CD4-positive, alpha-beta T cell (primary cell): Measurements from ENCODE around the gene TMEM120A. TPM values are rescaled to one million over a fixed set of nuclear protein-coding genes. Genes with fewer than 3 reads are reported as not detected.
A peak's percentile ranks its signal among the peaks of the same experiment; 100 is the strongest.

ENCODE experiments used
- ATAC-seq: fragments of 200-7000 bp; cut with Tn5 transposase; one replicate; pipeline ENCODE4 v1.10.0; 2022; ENCODE audit warnings: mild to moderate bottlenecking; ENCODE audit not compliant: poor library complexity
- CTCF ChIA-PET: fragments of 350-600 bp; sonication (Branson Sonifier 250); formaldehyde crosslinking; loops from one replicate; lab custom pipeline; 2021; ENCODE audit warnings: antibody characterized with exemption, inconsistent platforms; lab: Charles Lee
- POLR2A ChIA-PET: fragments of 350-600 bp; sonication (Branson Sonifier 250); formaldehyde crosslinking; loops from one replicate; lab custom pipeline; 2021; ENCODE audit warnings: antibody characterized with exemption, inconsistent platforms; lab: Charles Lee
- DNase-seq, 14 experiments: peaks; one replicate each; pipeline ENCODE4 v3.0.0-alpha.2; 2013 to 2020; ENCODE audit warnings: mixed read lengths in 2 of 14
- H3K27ac ChIP-seq, 2 donors: one replicate each; pipeline versions ENCODE4 v1.5.1 to v1.7.0; 2013; ENCODE audit warnings: low read length in 2 of 2, low read depth in 1 of 2, mild to moderate bottlenecking in 1 of 2
- H3K27me3 ChIP-seq, 2 experiments: 1 replicate in 1 of 2; 2 replicates in 1 of 2; pipeline versions ENCODE4 v1.6.1 to v1.7.0; 2013; ENCODE audit warnings: low read length in 2 of 2, control low read depth in 1 of 2, mild to moderate bottlenecking in 1 of 2, moderate library complexity in 1 of 2; ENCODE audit not compliant: insufficient read depth in 2 of 2, control insufficient read depth in 1 of 2
- H3K36me3 ChIP-seq: one replicate; pipeline ENCODE4 v1.6.1; 2013; ENCODE audit warnings: low read length, control low read depth; ENCODE audit not compliant: insufficient read depth
- H3K4me1 ChIP-seq: one replicate; pipeline ENCODE4 v1.6.1; 2013; ENCODE audit warnings: low read length, control low read depth; ENCODE audit not compliant: insufficient read depth
- H3K4me3 ChIP-seq: one replicate; pipeline ENCODE4 v1.5.1; 2013; ENCODE audit warnings: mild to moderate bottlenecking, low read length, moderate library complexity
- H3K9me3 ChIP-seq, 2 experiments: 1 replicate in 1 of 2; 2 replicates in 1 of 2; pipeline versions ENCODE4 v1.6.1 to v1.7.0; 2013; ENCODE audit warnings: low read length in 2 of 2, mild to moderate bottlenecking in 2 of 2, control low read depth in 1 of 2, moderate library complexity in 1 of 2; ENCODE audit not compliant: control insufficient read depth in 1 of 2, insufficient read depth in 1 of 2
- H3K27ac Mint-ChIP-seq: one replicate; pipeline ENCODE4 v1.8.0; 2020; ENCODE audit warnings: mixed read lengths
- H3K27me3 Mint-ChIP-seq: one replicate; pipeline ENCODE4 v1.8.0; 2021; ENCODE audit warnings: mixed read lengths
- H3K36me3 Mint-ChIP-seq: one replicate; pipeline ENCODE4 v1.8.0; 2021; ENCODE audit warnings: low read depth, mixed read lengths
- H3K4me1 Mint-ChIP-seq: one replicate; pipeline ENCODE4 v1.8.0; 2021; ENCODE audit warnings: low read depth, mixed read lengths
- H3K4me3 Mint-ChIP-seq: one replicate; pipeline ENCODE4 v1.8.0; 2020; ENCODE audit warnings: mild to moderate bottlenecking, mixed read lengths
- H3K9me3 Mint-ChIP-seq: one replicate; pipeline ENCODE4 v1.8.0; 2020; ENCODE audit warnings: mixed read lengths
- intact Hi-C, 2 experiments: fragments of 100-400 bp; cut with DNase I in 1 of 2; cut with micrococcal nuclease in 1 of 2; formaldehyde crosslinking; loops; one replicate each; pipeline versions ENCODE4 v1.15.1 to v1.9.0; 2023 to 2025; cut with DNase I, micrococcal nuclease
- total RNA-seq, 174 experiments: library from RNA in 2 of 174; stranded (reverse) in 2 of 174; gene quantifications; one replicate each; pipeline ENCODE4 v1.2.3 and lab custom pipeline; 2021 to 2026
- TF ChIP-seq, protein P1 (sequence below): fragments of 200-600 bp; IDR thresholded peaks from one replicate; pipeline ENCODE4 v1.8.0; 2022; ENCODE audit warnings: antibody characterized with exemption, mild to moderate bottlenecking

Gene TMEM120A
- total RNA-seq, 2 experiments from 2014 or later, result 10.0 to 10.8 TPM

DNA sequence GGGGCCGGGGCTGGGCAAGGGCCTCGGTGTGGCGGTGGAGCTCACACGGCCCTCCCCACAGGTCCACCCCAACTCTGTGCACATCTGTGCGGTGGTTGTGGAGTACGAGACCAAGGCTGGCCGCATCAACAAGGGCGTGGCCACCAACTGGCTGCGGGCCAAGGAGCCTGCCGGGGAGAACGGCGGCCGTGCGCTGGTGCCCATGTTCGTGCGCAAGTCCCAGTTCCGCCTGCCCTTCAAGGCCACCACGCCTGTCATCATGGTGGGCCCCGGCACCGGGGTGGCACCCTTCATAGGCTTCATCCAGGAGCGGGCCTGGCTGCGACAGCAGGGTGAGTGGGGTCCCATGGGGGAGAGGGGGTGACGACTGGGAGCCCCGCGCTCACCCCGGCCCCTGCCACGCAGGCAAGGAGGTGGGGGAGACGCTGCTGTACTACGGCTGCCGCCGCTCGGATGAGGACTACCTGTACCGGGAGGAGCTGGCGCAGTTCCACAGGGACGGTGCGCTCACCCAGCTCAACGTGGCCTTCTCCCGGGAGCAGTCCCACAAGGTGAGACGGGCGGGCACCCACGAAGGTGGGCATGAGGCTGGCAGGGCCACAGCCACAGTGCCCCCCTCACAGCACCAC lies 8.8 kb downstream of the TMEM120A start:
- H3K27me3 Mint-ChIP-seq, result no peaks in the 10 kb centered on the region
- ChIA-PET POLR2A (no interaction called here), CTCF (no interaction called here)
- TF ChIP-seq, protein P1, sequence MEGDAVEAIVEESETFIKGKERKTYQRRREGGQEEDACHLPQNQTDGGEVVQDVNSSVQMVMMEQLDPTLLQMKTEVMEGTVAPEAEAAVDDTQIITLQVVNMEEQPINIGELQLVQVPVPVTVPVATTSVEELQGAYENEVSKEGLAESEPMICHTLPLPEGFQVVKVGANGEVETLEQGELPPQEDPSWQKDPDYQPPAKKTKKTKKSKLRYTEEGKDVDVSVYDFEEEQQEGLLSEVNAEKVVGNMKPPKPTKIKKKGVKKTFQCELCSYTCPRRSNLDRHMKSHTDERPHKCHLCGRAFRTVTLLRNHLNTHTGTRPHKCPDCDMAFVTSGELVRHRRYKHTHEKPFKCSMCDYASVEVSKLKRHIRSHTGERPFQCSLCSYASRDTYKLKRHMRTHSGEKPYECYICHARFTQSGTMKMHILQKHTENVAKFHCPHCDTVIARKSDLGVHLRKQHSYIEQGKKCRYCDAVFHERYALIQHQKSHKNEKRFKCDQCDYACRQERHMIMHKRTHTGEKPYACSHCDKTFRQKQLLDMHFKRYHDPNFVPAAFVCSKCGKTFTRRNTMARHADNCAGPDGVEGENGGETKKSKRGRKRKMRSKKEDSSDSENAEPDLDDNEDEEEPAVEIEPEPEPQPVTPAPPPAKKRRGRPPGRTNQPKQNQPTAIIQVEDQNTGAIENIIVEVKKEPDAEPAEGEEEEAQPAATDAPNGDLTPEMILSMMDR, result no peak
- ATAC-seq (no peak), DNase-seq (peak in 1 of 14 experiments; percentile 22)
- H3K4me1 Mint-ChIP-seq, result peaks cover 12% of the 10 kb centered on the region
- peaks cover 56% of the 10 kb centered on the region for H3K36me3 ChIP-seq
- no peak overlapping the region for H3K4me3 ChIP-seq
- no peaks in the 10 kb centered on the region for H3K9me3 ChIP-seq
- H3K27me3 ChIP-seq, result no peaks in the 10 kb centered on the region
- H3K4me1 ChIP-seq, result peaks cover 3% of the 10 kb centered on the region
- H3K4me3 Mint-ChIP-seq, result no peak overlapping the region
- H3K9me3 Mint-ChIP-seq, result no peaks in the 10 kb centered on the region
- intact Hi-C loops, result no loop called here
- H3K36me3 Mint-ChIP-seq, result peaks cover 58% of the 10 kb centered on the region
- H3K27ac Mint-ChIP-seq, result no peak overlapping the region
- no peak overlapping the region for H3K27ac ChIP-seq

DNA sequence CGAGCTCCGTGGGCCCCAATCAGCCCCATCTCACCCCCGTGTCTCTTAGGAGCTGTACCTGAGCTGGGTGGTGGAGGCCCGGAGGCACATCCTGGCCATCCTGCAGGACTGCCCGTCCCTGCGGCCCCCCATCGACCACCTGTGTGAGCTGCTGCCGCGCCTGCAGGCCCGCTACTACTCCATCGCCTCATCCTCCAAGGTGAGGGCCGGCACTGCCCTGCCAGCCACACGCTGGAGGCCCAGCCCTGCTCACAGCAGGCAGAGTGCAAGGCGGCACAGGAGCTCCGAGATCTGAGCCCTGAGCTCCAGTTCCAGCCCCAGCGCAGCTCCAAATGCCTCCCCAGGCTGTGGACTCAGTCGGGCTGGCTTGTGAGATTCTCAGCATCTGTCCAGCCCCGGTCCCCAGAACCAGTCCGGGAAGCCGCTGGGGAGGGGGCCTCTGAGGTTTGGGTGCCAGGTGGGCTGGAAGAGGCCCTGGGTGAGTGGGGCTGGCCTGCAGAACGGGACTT lies 9.3 kb downstream of the TMEM120A start:
- Mint-ChIP-seq H3K4me3 (no peak overlapping the region), H3K27ac (no peak overlapping the region), H3K27me3 (no peaks in the 10 kb centered on the region), H3K36me3 (peaks cover 57% of the 10 kb centered on the region), H3K4me1 (peaks cover 8% of the 10 kb centered on the region), H3K9me3 (no peaks in the 10 kb centered on the region)
- Histone ChIP-seq H3K36me3 (peaks cover 60% of the 10 kb centered on the region), H3K9me3 (no peaks in the 10 kb centered on the region), H3K27me3 (no peaks in the 10 kb centered on the region), H3K4me1 (peaks cover 3% of the 10 kb centered on the region), H3K27ac (no peak overlapping the region), H3K4me3 (no peak overlapping the region)
- no peak for ATAC-seq
- ChIA-PET CTCF (no interaction called here), POLR2A (no interaction called here)
- DNase-seq, result peak in 1 of 14 experiments; percentile 21
- TF ChIP-seq, protein P1, result no peak
- intact Hi-C loops, result no loop called here

DNA sequence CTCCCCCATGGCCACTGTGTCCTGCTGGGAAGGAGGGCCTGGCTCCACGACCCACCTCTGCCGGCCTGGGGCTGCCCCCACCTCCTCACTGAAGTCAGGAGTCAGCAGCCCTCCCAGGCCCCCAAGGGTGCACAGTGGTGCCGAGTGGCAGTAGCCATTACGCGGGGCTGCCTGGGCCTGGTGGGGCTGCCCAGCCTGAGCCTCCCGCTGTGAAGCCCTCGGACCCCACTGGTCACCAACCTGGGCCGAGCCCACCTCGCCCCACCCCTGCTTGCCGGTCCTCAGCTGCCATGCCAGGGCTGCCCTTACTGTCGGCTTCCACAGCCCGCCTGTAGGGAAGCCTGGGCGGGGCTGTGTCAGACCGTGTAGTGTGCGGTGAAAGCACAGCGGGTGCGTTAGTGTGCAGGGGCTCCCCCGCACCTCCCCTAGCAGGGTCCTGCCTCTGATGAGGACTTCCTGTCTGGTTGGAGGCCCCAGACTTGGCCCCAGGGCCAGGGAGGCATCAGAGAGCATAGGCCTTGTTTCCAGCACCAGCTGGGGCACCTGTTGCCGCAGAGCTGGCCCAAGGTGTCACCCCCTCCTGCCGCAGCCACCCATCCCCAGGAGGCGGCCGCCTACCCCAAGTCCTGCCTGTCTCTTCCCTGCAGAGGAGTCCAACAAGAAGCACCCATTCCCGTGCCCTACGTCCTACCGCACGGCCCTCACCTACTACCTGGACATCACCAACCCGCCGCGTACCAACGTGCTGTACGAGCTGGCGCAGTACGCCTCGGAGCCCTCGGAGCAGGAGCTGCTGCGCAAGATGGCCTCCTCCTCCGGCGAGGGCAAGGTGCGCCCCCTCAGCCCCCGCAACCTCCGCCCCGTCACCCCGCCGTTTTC lies 10.0 kb downstream of the TMEM120A start:
- Histone ChIP-seq H3K4me3 (no peak overlapping the region), H3K4me1 (no peaks in the 10 kb centered on the region), H3K9me3 (no peaks in the 10 kb centered on the region), H3K27me3 (no peaks in the 10 kb centered on the region), H3K27ac (no peak overlapping the region), H3K36me3 (peaks cover 67% of the 10 kb centered on the region)
- Mint-ChIP-seq H3K27me3 (no peaks in the 10 kb centered on the region), H3K27ac (no peak overlapping the region), H3K4me3 (no peak overlapping the region), H3K9me3 (no peaks in the 10 kb centered on the region), H3K36me3 (peaks cover 57% of the 10 kb centered on the region), H3K4me1 (peaks cover under 1% of the 10 kb centered on the region)
- CTCF ChIA-PET, result no interaction called here
- TF ChIP-seq, protein P1, result no peak
- POLR2A ChIA-PET, result no interaction called here
- DNase-seq (no peak), ATAC-seq (no peak)
- intact Hi-C loops, result no loop called here
